ENCODE measurements around the gene LINC00632.

The LINC00632 gene

DNA sequence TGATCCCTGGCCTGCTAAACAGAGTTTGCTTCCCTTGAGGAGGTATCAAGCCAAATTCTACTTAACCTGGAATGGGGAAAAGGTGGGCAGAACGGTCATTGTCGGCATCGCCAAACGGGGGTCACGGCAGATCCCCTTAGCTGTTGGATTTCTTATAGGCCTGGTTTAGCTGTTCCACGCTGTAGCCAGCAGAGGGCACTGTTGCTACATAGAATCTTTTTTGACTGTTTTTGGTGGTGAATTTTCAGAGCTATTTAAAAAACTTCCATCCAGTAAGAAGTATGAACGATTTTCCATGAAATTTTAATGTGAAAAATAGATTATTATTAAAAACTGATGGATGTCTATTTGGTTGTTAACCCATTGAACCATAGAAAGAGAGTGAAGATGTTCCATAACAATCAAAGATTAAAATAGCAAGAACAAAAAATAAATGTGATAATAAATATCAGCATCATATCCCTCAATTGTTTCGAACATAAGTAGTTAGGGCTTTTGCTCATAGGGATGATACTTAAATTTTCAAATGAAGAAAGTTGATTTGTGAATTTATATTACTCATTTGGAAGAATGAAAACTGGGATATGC is 56.6 kb downstream of the LINC00632 start:
- DNase-seq, result no peak

DNA sequence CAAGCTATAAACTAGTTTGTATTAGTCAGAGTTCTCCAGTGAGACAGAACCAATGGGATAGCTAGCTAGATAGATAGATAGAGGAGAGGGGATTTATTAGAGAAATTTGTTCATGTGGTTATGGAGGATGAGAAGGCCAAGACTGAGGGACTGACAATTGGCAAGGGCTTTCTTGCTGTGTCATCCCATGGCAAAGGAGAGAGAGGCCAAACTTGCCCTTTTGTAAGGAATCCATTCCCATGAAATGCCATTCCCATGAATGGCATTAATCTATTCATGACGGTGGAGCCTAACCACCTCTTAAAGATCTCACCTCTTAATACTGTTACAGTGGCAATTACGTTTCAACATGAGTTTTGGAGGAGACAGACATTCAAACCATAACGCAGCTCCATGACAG is 58.1 kb downstream of the LINC00632 start:
- no peak for DNase-seq

DNA sequence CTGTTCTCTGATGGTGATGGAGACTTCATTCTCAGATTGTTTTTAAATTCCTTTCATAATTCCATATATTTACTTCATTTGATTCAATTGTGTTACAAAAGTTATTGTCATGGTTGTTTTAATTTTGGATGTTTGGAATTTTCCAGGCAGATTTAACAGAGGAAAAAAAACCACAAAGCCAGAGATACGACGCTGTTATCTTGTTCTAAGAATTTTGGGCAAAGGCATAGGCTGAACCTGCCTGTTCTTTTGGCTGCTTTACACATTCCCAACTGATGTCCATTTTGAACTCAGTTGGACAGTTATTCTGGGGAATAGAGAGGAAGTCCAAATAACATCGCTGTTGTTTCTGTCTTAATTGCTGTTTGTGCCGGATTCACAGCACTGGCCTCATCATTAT is 65.7 kb downstream of the LINC00632 start:
- DNase-seq, result no peak

DNA sequence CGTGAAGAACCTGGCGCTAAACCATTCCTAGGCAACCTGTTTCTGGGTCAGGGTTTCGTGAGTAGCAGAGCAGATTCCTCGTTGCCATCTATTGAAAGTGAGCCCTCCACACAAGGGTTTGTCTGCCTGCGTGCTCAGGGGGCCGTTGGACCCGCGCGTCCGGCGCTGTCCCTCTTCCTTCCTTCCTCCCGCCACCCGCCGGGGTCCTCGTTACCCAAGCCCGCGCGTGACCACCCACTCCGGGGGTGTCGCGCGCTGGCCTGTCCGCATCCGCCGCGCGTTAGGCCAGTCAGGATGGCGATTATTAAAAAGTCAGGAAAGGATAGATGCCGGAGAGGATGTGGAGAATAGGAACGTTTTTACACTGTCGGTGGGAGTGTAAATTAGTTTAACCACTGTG is 66.8 kb downstream of the LINC00632 start:
- DNase-seq, result no peak

DNA sequence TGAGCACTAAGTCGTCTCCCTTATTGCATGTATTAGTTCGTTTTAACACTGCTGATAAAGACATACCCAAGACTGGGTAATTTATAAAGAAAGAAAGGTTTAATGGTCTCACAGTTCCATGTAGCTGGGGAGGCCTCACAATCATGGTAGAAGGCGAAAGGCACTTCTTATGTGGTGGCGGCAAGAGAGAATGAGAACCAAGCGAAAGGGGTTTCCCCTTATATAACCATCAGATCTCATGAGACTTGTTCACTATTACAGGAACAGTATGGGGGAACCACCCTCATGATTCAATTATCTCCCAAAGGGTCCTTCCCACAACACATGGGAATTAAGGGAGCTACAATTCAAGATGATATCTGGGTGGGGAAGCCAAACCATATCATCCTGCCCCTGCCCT is 85.1 kb downstream of the LINC00632 start:
- no peak for DNase-seq

DNA sequence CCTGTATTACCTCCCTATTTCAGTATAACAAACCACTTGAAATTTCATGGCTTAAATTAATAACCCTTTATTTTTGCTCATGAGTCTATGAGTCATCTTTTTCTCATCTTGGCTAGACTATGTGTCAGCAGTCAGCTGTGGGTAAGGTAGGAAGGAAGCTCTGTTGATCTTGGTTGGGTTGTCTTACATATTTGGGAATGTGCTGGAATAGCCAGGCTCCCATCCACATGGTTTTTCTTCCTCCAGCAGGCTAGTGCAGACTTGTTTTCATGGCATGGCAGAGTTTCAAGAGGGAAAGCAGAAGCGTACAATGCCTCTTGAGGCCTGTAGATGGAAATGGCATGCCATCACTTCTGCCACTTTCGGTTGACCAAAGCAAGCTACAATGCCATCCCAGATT is 89.7 kb downstream of the LINC00632 start:
- DNase-seq, result no peak

DNA sequence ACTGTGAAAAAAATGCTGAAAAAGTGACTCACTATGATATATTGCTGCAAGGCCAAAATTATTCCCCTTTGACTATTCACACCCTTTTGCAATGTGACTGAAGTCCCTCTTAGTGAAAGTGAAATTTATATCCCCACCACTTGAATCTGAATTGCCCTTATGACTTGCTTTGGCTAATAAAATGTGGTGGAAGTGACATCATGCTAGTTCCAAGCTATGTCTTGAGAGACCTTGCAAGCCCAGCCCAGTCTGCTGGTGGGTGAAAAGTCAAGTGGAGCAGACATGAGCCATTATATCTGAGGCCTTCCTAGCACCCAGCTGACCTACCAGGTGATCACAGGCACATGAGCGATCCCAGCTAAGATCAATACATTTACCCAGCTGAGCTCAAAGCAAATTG is 94.7 kb downstream of the LINC00632 start:
- no peak for DNase-seq

DNA sequence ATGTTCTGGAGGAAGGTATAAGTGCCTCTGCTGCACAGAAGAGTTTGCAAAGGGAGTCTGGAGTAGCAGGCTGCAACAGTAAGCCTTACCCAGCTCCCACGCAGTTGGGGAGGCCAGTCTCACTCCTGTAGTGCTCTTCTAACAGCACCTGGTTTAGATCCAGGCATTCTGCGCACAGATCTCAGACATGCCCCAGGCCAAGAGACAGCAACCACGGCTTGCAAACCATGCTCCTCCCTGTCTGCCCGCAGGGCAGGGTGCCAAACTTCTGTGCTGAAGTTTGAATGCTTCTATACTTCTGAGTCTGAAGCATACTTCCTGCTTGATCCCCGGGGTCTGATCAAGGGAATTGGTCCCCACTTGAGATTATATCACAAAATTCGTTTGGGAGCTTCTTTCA is 106.3 kb downstream of the LINC00632 start:
- DNase-seq, result no peak

DNA sequence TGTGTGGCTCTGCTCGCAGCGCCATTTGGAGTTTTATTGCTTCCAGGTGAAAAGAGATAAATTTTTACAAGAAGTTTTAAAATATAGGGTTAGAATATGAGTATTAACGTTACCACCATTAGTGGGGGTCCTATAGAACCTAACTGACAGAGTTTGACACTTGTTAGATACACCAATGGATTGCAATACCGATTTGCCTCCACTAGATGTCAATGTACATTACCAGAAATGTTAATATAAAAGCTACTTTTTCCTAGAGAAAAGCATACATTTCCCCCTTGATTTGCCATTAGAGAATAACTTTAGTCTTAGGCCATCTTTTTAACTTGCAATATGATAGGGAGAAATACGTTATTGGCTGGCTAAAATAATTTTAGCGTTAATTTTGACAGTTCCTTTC is 108.4 kb downstream of the LINC00632 start:
- no peak for DNase-seq

DNA sequence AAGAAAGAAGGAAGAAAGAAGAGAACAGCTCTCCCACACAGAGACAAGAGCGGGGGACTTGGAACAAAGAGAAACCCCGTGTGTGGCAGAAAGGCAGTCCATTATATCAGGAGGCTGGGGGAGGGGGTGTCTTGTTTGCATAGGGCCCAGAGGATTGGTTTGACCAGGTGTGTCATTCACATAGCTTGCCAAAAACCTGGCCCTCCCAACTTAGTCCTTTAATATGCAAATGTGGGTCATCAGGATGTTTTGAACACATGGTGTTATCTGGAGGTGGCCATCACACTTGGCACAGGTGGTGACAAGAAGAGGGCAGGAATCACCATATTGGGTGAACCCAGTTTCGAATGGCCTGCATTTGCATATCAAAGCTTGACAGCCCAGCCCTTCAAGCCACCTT is 111.7 kb downstream of the LINC00632 start:
- DNase-seq, result no peak

DNA sequence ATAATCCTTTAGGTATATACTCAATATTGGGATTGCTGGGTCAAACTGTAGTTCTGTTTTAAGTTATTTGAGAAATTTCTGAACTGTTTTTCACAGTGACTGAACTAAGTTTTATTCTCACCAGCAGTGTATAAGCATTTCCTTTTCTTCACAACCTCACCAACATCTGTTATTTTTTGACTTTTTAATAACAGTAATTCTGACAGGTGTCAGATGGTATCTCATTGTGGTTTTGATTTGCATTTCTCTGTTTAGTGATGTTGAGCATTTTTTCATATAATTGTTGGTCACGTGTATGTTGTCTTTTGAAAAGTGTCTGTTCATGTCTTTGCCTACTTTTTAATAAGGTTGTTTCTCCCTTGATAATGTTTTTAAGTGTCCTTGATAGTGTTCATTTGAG is 112.6 kb downstream of the LINC00632 start:
- no peak for DNase-seq

DNA sequence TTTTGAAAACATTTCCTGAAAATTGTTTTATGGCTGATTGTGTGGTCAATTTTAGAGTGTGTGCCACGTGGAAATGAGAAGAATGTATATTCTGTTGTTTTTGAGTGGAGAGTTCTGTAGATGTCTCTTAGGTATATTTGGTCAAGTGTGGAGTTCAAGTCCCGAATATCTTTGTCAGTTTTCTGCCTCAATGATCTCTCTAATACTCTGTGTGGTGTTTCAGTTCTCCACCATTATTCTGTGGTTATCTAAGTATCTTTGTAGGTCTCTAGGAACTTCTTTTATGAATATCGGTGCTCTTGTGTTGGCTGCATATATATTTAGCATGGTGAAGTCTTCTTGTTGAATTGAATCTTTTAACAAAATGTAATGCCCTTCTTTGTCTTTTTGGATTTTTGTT is 113.3 kb downstream of the LINC00632 start:
- no peak for DNase-seq

DNA sequence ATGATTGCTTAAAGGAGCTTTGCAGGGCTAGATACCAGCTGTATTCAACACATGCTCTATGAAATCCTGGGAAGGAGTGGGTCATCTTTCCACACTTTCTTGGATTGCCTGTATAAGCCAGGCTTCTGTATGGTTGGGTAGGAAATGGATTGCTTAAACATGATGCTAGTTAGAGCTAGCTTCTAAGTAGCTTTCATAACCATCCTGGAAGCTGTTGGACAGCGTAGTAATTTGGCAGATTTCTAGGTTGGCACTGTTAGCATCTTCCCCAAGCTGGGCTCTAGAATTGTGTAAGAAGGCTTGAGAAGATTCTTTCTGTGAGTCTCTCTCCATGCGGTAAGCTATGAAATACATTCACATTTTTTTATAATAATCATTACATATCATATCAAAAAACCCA is 127.3 kb downstream of the LINC00632 start:
- no peak for DNase-seq
